HG02642 (cell line): ENCODE data around the gene NPTXR.
A peak's percentile ranks its signal among the peaks of the same experiment; 100 is the strongest.

Experiments
- ATAC-seq: cut with Tn5 transposase; IDR thresholded peaks from one replicate; pipeline ENCODE4 v1.9.1; 2021; ENCODE audit warnings: mild to moderate bottlenecking; ENCODE audit not compliant: unreplicated experiment, poor library complexity

The NPTXR gene

DNA sequence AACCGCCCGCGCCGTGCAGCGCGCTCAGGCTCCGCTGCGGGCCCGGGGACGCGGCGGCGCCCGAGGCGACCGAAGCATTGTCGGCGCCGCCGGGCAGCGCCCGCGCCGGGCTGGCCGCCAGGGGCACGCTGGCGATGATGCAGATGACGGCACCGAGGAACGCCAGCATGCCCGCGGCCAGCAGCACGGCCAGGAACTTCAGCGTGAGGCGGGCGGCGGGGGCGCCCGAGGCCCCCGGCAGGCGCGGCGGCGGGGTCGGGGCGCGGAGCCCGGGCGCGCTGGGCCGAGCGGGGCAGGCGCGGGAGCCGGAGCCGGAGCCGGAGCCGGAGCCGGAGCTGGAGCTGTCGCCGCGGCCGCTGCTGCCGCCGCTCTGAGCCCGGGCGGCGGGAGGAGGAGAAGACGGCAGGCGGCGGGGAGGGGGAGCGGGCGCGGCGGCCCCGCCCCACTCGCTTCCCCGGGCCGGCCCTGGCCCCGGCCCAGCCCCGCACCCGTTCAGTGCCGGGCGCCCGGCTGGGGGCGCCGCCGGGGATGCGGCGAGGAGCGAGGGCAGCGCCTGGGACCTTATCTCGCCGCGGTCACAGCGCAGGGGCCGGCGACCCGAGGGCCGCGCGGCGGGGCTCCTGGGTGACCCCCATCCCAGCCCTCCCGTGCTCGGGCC, at the start of gene NPTXR:
Gene NPTXR, minus strand, starts transcription at position 372 of the 658 bp plus-strand sequence.
- ATAC-seq, result no peak

GRCh38 chr22:38891256-38891655, 47.4 kb upstream of the NPTXR start:
- no peak for ATAC-seq

DNA sequence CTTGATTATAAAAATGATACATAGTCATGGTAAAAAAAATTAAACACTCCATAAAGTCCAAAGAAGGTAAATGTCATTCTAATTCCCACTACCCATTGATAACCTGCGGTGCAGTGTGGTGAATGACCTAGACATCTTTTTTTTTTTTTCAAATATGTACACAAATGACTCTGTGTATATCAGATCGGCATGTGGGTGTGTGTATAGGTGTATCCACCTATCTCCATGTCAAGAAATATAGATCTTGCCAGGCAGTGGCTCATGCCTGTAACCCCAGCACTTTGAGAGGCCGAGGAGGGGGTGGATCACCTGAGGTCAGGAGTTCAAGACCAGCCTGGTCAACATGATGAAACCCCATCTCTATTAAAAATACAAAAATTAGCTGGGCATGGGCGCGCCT, 46.5 kb upstream of the NPTXR start:
- no peak for ATAC-seq

- ATAC-seq, result no peak
Observed at GRCh38 chr22:38886333-38886732, 42.5 kb upstream of the NPTXR start.

- no peak for ATAC-seq
Observed at GRCh38 chr22:38882972-38883622, 39.3 kb upstream of the NPTXR start.

DNA sequence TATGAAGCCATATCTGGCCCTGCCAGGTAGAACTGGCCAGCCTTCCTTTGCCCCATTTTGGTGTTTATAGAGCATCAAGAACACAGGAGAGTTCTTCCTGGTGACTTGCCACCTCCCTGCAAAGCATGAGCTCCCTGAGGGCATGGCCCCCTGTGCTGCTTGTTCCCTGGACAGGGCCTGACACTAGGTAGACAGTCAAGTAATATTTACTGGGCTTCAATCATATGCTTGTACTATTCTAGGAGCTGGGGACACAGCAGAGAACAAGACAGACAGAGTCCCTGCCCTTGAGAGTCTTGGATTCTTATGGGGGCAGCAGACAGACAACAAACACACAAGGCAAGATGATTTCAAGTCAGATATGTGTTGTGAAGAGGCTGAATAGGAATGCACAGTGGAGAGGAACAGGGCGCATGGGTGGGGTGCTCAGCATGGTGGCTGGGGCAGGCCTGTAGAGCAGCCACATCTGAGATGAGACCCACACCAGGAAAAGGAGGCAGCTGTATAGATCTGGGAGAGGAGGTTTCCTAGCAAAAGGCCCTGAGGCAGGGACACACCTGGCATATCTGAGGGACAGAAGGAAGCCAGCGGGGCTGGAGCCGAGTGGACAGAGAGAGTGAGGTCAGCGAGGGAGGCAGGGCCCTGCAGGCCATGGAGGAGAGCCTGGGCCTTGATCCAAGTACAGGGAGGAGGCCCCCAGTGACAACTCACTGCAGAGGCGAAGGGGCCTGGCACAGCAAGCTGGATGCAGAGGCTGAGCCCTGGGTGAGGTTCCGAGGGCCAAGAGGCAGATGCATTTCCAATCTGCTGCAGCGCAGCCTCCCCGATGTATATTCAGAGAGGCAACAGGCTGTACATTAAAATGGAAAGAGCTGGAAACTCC, 38.4 kb upstream of the NPTXR start:
- ATAC-seq, result no peak

GRCh38 chr22:38881464-38881871, 37.6 kb upstream of the NPTXR start:
- ATAC-seq, result no peak

GRCh38 chr22:38879961-38880360, 36.1 kb upstream of the NPTXR start:
- ATAC-seq, result no peak

- ATAC-seq, result no peak
Observed at GRCh38 chr22:38879108-38879729, 35.4 kb upstream of the NPTXR start.

DNA sequence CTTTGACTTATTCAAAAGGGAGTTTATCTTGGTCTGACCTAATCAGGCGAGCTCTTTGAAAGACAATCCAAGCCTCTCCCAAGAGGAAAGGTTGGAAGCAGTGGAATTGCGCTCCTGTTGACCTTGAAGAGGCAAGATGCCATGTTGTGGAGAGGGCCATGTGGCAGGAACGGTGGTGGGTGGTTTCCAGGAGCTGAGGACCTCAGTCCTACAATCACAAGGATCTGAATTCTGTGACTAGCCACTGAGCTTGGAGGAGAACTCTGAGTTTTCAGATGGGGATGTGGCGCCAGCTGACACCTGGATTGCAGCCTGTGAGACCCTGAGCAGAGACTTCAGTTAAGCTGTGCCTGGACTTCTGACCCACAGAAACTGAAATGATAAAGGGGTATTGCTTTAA, 34.2 kb upstream of the NPTXR start:
- no peak for ATAC-seq

DNA sequence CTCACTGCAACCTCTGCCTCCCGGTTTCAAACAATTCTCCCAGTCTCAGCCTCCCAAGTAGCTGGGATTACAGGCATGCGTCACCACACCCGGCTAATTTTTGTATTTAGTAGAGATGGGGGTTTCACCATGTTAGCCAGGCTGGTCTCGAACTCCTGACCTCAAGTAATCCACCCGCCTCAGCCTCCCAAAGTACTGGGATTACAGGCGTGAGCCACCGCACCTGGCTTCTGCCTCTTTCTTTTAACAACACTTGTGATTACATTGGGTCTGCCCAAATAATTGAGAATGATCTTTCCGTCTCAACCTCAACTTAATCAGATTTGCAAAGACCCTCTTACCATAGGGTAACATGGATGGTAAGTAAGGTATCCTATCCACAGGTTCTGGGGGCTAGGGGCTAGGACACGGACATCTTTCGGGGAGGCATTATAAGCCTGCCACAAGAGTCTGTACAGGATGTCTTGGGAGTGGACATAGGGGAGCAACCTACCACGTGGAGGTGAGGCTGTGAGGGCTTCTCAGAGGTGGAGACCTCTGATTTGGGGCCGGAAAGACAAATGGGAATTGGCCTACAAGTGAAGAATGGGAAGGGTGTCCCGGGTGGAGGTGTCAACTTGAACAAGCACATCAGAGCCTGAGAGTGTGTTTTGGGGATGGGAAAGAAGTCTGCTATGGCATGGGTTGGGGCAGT, 30.8 kb upstream of the NPTXR start:
- ATAC-seq, result no peak

DNA sequence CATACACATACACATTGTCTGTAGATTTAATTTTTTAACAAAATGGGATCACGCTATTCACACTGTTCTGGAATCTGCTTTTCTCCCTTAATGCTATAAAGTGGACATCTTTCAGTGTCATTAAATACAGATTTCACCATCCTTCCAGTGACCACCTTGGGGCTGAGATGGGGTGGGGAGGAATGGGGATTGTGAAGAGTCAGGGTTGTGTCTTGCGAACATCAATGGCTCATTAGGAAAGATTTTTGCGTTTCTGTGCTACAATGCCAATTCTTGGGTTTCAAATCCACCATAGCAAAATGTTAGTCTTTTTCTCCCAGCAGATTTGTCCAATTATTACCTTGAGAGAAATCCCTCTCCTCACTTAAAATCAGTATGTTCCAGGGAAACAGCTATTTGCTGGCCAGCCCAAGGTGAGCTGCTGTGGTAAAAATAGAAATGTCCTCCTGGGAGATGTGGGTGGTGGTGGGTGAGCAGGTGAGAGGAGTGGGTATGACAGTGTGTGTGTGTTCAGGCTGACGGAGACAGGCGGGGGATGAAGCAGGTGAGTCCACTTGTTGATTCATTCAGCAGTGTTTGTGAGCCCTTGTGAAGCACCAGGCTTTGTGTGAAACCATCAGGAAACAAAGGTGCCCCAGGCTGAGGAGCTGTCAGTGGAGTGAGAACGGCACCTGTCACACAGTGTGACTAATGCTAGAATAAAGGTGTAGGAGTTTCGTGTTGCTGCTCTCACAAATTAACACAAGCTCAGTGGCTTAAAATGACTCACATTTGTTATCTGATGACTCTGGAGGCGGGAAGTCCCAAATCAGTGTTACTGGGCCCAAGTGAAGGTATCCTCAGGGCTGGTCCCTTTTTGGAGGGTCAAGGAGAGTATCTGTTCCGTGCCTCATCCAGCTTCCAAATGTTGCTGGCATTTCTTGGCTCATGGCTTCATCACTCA, 29.9 kb upstream of the NPTXR start:
- ATAC-seq, result no peak

DNA sequence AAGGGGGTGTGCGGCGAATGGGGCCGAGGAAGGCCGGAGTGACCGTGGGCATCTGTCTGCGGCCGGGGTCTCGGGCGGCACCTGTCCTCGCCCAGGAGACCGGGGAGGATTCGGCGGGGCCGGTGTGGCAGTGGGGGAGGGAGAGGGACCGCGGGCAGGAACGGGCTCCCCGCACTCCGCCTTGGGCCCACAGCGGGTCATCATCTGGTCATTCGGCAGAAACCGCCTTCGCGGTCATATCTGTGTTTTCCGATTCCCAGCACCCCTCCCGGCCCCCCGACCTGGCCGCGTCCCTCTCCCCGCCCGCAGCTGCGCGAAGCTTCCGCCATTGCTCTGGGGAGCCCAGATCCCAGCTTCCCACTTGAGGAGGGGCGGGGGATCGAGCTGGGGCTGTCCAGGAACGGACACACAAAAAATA, 29.0 kb upstream of the NPTXR start:
- no peak for ATAC-seq

DNA sequence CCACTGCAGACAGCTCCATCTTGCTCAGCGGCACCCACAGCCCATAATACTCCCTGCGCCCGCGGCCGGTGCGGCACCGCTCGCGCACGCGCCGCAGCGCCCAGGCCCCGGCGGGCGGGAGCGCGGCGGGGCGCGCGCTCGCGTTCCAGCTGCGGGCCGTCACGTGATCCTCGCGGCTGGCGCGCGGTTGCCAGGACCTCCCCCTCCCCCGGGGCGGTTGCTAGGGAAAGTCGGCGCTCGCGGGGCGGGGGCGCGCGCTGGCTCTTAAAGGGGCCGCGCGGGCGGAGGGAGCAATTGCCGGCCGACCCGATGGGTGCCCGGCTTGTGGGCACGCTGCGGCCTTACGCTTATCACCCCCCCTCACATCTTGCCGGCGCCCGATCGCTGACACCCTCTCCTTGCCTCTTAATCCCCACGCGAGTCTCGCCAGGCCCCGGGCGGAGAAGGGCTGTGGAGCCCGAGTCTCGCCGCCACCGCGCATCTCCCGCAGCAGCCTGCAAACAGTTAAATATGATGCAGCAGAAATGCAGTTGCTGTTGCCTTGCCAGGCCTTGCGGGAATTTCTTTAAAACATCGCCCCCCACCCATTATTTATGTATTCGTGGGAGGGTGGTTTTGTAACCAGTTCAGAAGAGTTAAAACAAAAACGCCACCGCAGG, 28.5 kb upstream of the NPTXR start, which contains the start of gene CBX6:
Gene CBX6, minus strand, starts transcription at position 45 of the 659 bp plus-strand sequence. Its CDS starts 26 bp downstream, at position 19.
- ATAC-seq, result peak; percentile 81

DNA sequence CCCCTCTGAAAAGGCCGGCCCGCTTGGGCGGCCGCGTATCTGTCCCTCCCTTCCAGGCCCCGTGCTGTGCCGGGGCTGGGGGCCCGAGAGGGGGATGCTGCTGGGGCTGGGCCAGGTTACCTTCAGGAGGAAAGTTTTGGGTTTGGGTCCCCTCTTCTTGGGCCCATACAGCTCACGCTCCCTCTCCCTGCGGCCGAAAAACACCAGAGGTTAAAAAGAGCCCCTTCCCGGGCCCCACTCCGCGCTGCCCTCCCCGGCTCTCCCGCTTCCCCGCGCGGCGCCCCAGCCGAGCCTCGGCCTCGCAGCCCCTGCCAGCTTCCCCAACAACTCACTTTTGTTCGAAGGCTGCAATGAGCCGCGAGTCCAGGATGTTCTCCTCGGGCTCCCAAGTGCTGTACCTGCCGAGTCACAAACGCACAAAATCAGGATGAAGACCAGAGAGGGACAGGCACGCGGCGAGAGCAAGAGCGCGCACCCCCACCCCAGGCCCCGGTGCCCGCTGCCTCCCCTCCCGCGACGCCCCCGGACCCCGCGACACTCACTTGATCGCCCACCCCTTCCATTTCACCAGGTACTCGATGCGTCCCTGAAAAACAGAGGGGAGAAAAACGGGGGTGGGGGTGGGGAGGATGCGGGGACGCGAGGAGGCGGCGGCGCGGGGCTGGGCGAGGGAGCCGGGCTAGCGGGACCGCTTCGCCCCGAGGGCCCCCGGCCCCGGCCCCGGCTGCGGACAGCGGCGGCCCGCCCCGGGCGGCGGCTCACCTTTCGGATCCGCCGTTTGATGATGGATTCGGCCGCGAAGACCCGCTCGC, 27.7 kb upstream of the NPTXR start:
- ATAC-seq, result peak; percentile 36

DNA sequence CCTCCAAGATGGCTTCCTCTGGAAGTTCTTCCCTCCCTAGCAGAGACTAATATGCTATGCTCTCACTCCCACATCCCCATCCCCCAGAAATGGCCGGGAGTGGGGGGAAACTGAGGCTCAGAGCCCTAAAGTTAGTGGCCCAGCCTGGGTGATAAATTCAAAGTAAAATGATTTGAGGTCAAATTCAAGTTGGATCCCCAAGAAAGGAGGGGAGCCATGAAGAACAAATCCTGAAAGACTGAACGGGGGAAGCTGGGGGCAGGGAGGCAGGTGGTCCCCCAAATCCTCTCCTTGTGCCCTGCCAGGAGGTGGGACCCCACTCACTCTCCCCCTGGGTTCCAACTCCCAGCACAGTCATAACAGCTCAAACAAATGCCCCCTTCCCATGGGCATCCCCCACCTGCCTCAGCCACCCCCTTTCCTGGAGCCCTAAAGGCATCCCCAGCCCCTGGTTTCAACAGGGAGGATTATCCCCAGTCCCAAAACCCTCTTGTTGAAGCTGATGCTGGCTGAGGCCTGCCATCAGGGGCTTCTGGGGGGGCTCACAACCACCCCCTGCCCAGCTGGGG, 27.0 kb upstream of the NPTXR start:
- ATAC-seq, result no peak

- ATAC-seq, result no peak
Observed at GRCh38 chr22:38870312-38870741, 26.5 kb upstream of the NPTXR start.
